Endothelial cell of umbilical vein (primary cell): ENCODE measurements around the gene RGS8. TPM values are rescaled to one million over a fixed set of nuclear protein-coding genes. Genes with fewer than 3 reads are reported as not detected.

Source experiments
- BruUV-seq: library from RNA; stranded (reverse); fragments of 400-500 nt; replicated peaks from 2 replicates; lab custom pipeline; 2021; lab: Mats Ljungman, UMichigan
- CTCF ChIA-PET: fragments of 300-600, 350-600 bp; sonication (Branson Sonifier 250); formaldehyde crosslinking; loops from one replicate; lab custom pipeline; 2021; ENCODE audit warnings: antibody characterized with exemption, inconsistent platforms; lab: Charles Lee
- POLR2A ChIA-PET: fragments of 300-600, 350-600 bp; sonication (Branson Sonifier 250); formaldehyde crosslinking; loops from one replicate; lab custom pipeline; 2021; ENCODE audit warnings: antibody characterized with exemption, inconsistent platforms; lab: Charles Lee
- DNase-seq: peaks from one replicate; pipeline ENCODE4 v3.0.0-alpha.2; 2011; ENCODE audit warnings: low read depth, low spot score
- FAIRE-seq: peaks from 2 replicates; lab custom pipeline; 2011; peaks lifted over from hg19 to GRCh38; lab: Jason Lieb, UNC
- H2AFZ ChIP-seq: 2 replicates; pipeline ENCODE4 v1.6.0; 2012; ENCODE audit warnings: low read depth, low read length, control low read depth, inconsistent platforms
- H3K27ac ChIP-seq: 2 replicates; pipeline ENCODE4 v1.5.1; 2011; ENCODE audit warnings: low read depth, mild to moderate bottlenecking, control low read depth, low read length, moderate library complexity; ENCODE audit not compliant: insufficient read depth
- H3K27me3 ChIP-seq, 2 experiments: 2 replicates each; pipeline versions ENCODE4 v1.6.0 to v1.6.1; 2011; ENCODE audit warnings: low read length in 2 of 2, mixed read lengths in 1 of 2; ENCODE audit not compliant: control insufficient read depth in 2 of 2, insufficient read depth in 2 of 2
- H3K36me3 ChIP-seq, 2 experiments: 2 replicates in 1 of 2; 3 replicates in 1 of 2; pipeline ENCODE4 v1.5.1; 2011; ENCODE audit warnings: low read length in 2 of 2, mild to moderate bottlenecking in 1 of 2, moderate library complexity in 1 of 2; ENCODE audit not compliant: control insufficient read depth in 2 of 2, insufficient read depth in 2 of 2; ENCODE audit errors: extremely low read depth in 1 of 2
- H3K4me1 ChIP-seq: 3 replicates; pipeline ENCODE4 v1.5.1; 2011; ENCODE audit warnings: mild to moderate bottlenecking, low read length; ENCODE audit not compliant: control insufficient read depth, insufficient read depth; ENCODE audit errors: extremely low read depth
- H3K4me2 ChIP-seq: 2 replicates; pipeline ENCODE4 v1.6.1; 2011; ENCODE audit warnings: low read length, control low read depth, mixed read lengths; ENCODE audit not compliant: insufficient read depth
- H3K4me3 ChIP-seq, 3 experiments: fragments of 200-600 bp in 1 of 3; sonication (generic), shearing (Covaris generic) in 1 of 3; replicated peaks in 1 of 3; 2 replicates each; pipeline ENCODE4 v1.5.1; 2011 to 2016; ENCODE audit warnings: control low read depth in 3 of 3, low read length in 3 of 3, mild to moderate bottlenecking in 2 of 3, inconsistent platforms in 1 of 3, low read depth in 1 of 3, moderate library complexity in 1 of 3; ENCODE audit not compliant: insufficient read depth in 1 of 3
- H3K79me2 ChIP-seq: 2 replicates; pipeline ENCODE4 v1.6.0; 2012; ENCODE audit warnings: low read length, inconsistent platforms; ENCODE audit not compliant: control insufficient read depth, insufficient read depth
- H3K9ac ChIP-seq: replicated peaks from 2 replicates; pipeline ENCODE3; 2011; ENCODE audit warnings: low read length, control low read depth; ENCODE audit not compliant: insufficient read depth; ENCODE audit errors: extremely low read depth
- H3K9me1 ChIP-seq: replicated peaks from 3 replicates; pipeline ENCODE4 v1.6.0; 2011; ENCODE audit warnings: mild to moderate bottlenecking, low read length; ENCODE audit not compliant: control insufficient read depth, insufficient read depth; ENCODE audit errors: extremely low read depth
- H3K9me3 ChIP-seq: replicated peaks from 2 replicates; pipeline ENCODE4 v1.5.1; 2012; ENCODE audit warnings: low read length, inconsistent platforms; ENCODE audit not compliant: control insufficient read depth, insufficient read depth
- H4K20me1 ChIP-seq: replicated peaks from 2 replicates; pipeline ENCODE3; 2011; ENCODE audit warnings: mild to moderate bottlenecking, low read length; ENCODE audit not compliant: control insufficient read depth, insufficient read depth; ENCODE audit errors: extremely low read depth
- EZH2 ChIP-seq: IDR thresholded peaks from 2 replicates; pipeline ENCODE4 v1.6.1; 2012; ENCODE audit warnings: borderline replicate concordance, low read depth, mild to moderate bottlenecking, moderate library complexity, low read length, inconsistent platforms; ENCODE audit not compliant: severe bottlenecking
- FOS ChIP-seq: IDR thresholded peaks from 2 replicates; pipeline ENCODE4 v1.6.1; 2011; ENCODE audit warnings: mild to moderate bottlenecking, low read length, moderate library complexity, borderline replicate concordance; ENCODE audit not compliant: insufficient read depth
- GATA2 ChIP-seq: IDR thresholded peaks from 2 replicates; pipeline ENCODE4 v1.7.0; 2011; ENCODE audit warnings: low read depth, mild to moderate bottlenecking, moderate library complexity, mixed read lengths, low read length; ENCODE audit not compliant: insufficient read length, insufficient read depth
- JUN ChIP-seq: IDR thresholded peaks from 2 replicates; pipeline ENCODE4 v1.6.1; 2011; ENCODE audit warnings: borderline replicate concordance, low read depth; ENCODE audit not compliant: insufficient read length, insufficient read depth
- MYC ChIP-seq: IDR thresholded peaks from one replicate; pipeline ENCODE4 v1.6.1; 2011; ENCODE audit warnings: mild to moderate bottlenecking, low read depth, low read length
- POLR2A ChIP-seq: IDR thresholded peaks from 2 replicates; pipeline ENCODE4 v1.6.1; 2012; ENCODE audit warnings: low read depth, mild to moderate bottlenecking, control low read depth, low read length
- POLR2AphosphoS5 ChIP-seq: IDR thresholded peaks from 2 replicates; pipeline ENCODE4 v1.6.1; 2012; ENCODE audit warnings: low read depth, mild to moderate bottlenecking, control low read depth, low read length, moderate library complexity; ENCODE audit not compliant: insufficient read depth
- dilution Hi-C: fragments of 300-500 bp; cut with MboI; formaldehyde crosslinking; loops from one replicate; pipeline ENCODE4 v1.15.0; 2019; ENCODE audit warnings: low sequenced_read_pairs; ENCODE audit not compliant: extremely low pct_ligation_motif_present
- intact Hi-C: fragments of 100-400 bp; cut with micrococcal nuclease; formaldehyde crosslinking; loops from one replicate; pipeline ENCODE4 v1.10.0; 2022
- polyA plus RNA-seq, 4 experiments: library from polyadenylated mRNA; depleted of rRNA in 3 of 4; stranded (reverse) in 3 of 4; unstranded in 1 of 4; fragments of >200 nt; gene quantifications; 2 replicates each; pipeline versions ENCODE4 v1.2.1 to v1.2.3, GENCODE V29; 2011 to 2012; ENCODE audit warnings: missing spikeins in 1 of 4
- total RNA-seq: library from RNA; stranded (reverse); gene quantifications from 2 replicates; pipeline ENCODE4 v1.2.3, GENCODE V29; 2021
- TF ChIP-seq, protein P1 (sequence below), 2 donors: IDR thresholded peaks; 1 replicate in 1 of 2; 2 replicates in 1 of 2; pipeline ENCODE4 v1.5.1; 2011; ENCODE audit warnings: low read length in 2 of 2, mild to moderate bottlenecking in 2 of 2, moderate library complexity in 2 of 2, control low read depth in 1 of 2, inconsistent platforms in 1 of 2, low read depth in 1 of 2; ENCODE audit not compliant: insufficient read depth in 1 of 2; ENCODE audit errors: extremely low read depth in 1 of 2
- TF ChIP-seq, protein P2 (sequence below): IDR thresholded peaks from 2 replicates; pipeline ENCODE4 v1.6.1; 2011; ENCODE audit not compliant: insufficient read depth, insufficient read length

Gene RGS8
- total and polyA plus RNA-seq, 2 donors (not counting 3 experiments of a cell fraction or from before 2014, with no cell fraction given): not detected

DNA sequence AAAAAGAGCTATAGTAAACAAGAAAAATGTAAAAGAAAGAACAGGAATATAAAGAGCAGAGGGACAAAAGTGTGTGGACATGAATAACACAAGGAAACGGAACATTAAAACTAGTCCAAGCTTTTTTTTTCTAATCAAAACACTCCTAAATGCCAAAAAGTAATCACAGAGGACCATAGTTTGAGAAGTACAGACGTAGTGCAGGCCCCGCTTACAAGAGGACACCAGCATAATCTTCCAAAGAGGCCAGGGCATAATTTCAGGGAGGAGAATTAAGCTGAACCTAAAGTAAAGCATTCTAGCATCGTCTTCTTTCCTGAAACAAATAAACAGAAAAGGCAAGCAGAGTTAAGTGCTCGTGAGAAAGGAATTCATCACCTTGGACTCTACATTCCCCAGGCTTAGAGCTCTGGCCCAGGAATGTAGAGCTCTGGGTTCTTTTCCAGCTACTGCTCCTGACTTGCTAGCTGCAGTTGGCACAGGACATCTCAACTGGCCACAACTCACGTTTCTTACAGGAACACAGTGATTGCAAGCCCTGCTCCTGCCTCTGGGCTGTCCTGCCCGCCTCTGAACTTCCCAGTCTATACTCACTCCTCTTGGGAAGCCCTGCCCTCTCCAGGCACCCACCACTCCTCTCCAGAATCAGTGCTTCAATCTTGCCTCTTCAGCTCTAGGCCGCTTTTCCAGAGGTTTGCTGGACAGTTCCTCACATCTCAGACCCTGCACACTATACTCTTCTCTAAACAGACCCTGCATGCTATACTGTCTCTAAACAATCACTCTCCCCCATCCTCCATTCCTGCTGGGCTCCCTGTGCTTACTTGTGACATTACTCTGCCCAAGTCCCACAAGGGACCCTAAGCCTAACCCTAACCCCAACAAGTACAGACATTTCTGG lies 9.8 kb downstream of the RGS8 start:
- dilution Hi-C loops: no loop called here
- no peak overlapping the region for H3K27ac ChIP-seq
- no peak for FAIRE-seq

More for the DNA sequence above, 9.8 kb downstream of the RGS8 start:
- Histone ChIP-seq H3K4me3 (no peak overlapping the region), H3K9ac (no peak overlapping the region), H3K36me3 (no peaks in the 10 kb centered on the region), H3K79me2 (no peaks in the 10 kb centered on the region), H2AFZ (no peak overlapping the region), H3K4me2 (no peak overlapping the region), H3K4me1 (no peaks in the 10 kb centered on the region), H3K27me3 (no peaks in the 10 kb centered on the region), H3K9me3 (no peaks in the 10 kb centered on the region), H3K9me1 (no peaks in the 10 kb centered on the region), H4K20me1 (no peaks in the 10 kb centered on the region)
- DNase-seq: no peak
- POLR2A ChIA-PET: no interaction called here
- CTCF ChIA-PET: interaction anchor here (0.6 to 1.1 kb wide), 3 partner anchors 9 to 79 kb away, joined by 3 to 4 read pairs (median 3); no protein-coding TSS in a partner anchor
- no TSS peak for BruUV-seq
- no peak for TF ChIP-seq FOS
- TF ChIP-seq, protein P1, sequence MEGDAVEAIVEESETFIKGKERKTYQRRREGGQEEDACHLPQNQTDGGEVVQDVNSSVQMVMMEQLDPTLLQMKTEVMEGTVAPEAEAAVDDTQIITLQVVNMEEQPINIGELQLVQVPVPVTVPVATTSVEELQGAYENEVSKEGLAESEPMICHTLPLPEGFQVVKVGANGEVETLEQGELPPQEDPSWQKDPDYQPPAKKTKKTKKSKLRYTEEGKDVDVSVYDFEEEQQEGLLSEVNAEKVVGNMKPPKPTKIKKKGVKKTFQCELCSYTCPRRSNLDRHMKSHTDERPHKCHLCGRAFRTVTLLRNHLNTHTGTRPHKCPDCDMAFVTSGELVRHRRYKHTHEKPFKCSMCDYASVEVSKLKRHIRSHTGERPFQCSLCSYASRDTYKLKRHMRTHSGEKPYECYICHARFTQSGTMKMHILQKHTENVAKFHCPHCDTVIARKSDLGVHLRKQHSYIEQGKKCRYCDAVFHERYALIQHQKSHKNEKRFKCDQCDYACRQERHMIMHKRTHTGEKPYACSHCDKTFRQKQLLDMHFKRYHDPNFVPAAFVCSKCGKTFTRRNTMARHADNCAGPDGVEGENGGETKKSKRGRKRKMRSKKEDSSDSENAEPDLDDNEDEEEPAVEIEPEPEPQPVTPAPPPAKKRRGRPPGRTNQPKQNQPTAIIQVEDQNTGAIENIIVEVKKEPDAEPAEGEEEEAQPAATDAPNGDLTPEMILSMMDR (IDR thresholded peaks at IDR 0.05; ENCODE audit: extremely low read depth in 1 of 2, insufficient read depth in 1 of 2, low read depth in 1 of 2, low read length in 2 of 2): no peak
- TF ChIP-seq MYC: no peak
- TF ChIP-seq, protein P2, sequence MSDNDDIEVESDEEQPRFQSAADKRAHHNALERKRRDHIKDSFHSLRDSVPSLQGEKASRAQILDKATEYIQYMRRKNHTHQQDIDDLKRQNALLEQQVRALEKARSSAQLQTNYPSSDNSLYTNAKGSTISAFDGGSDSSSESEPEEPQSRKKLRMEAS: no peak
- no peak for TF ChIP-seq POLR2A
- TF ChIP-seq GATA2: no peak
- TF ChIP-seq POLR2AphosphoS5: no peak
- TF ChIP-seq EZH2: no peak
- no peak for TF ChIP-seq JUN
- intact Hi-C loops: no loop called here
